ENCODE data around the gene ZFYVE9. TPM values are rescaled to one million over a fixed set of nuclear protein-coding genes. Genes with fewer than 3 reads are reported as not detected.

ZFYVE9 gene
- total and polyA plus RNA-seq, 2 of the 4 experiments (the other 2 are of a cell fraction): 8.3 to 28.7 TPM

DNA sequence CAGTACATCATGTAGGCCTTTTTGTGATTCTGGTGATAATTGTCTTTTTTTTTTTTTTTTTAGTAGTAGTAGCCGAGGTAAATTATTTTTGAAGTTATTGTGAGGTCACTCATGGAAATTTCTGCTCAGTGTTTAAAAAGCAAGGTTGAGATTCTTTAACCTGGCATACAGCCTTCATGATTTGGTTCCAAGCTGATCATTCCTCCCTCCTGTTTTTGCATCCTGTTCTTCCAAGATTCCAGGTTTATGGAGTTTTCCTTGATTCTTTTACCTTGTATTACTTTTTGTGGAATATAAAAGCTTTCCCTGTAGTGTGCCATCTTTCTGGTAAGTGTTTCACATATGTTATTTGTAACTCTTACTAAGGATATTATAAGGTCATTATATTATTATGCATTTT lies 9.1 kb downstream of the ZFYVE9 start:
- no peak overlapping the region for H3K4me3 ChIP-seq (ENCODE audit: insufficient read depth, low read depth, low read length)
- no peak overlapping the region for H2BK20ac ChIP-seq (ENCODE audit: low read depth, low read length)
- no peak overlapping the region for H2AK5ac ChIP-seq (ENCODE audit: low read depth, low read length)
- peaks cover 10% of the 10 kb centered on the region for H4K20me1 ChIP-seq (ENCODE audit: insufficient read depth, low read length)
- peaks cover 3% of the 10 kb centered on the region for H3K4me1 ChIP-seq (ENCODE audit: control insufficient read depth, insufficient read depth, low read length)
- peaks cover 39 to 63% of the 10 kb centered on the region in 2 experiments for H3K79me1 ChIP-seq (ENCODE audit: low read depth in 1 of 2, low read length in 2 of 2)
- H3K36me3 ChIP-seq (ENCODE audit: control insufficient read depth, insufficient read depth, low read length): no peaks in the 10 kb centered on the region
- no peak overlapping the region for H4K8ac ChIP-seq (ENCODE audit: low read depth in 2 of 2, low read length in 2 of 2)
- no peak overlapping the region for H3K4me2 ChIP-seq (ENCODE audit: low read depth, low read length)
- ChIA-PET CTCF (interaction anchor here (0.8 kb wide), 1 partner anchor 217 kb away, joined by 5 read pairs; no protein-coding TSS in a partner anchor), POLR2A (ENCODE audit: unreplicated experiment) (no interaction called here)
- H2BK15ac ChIP-seq (ENCODE audit: low read depth, low read length): no peak overlapping the region
- no peak overlapping the region for H3K18ac ChIP-seq (ENCODE audit: low read depth, low read length)
- H2AK9ac ChIP-seq (replicated peaks; ENCODE audit: low read depth, low read length, poor library complexity): no peak overlapping the region
- H2BK120ac ChIP-seq (ENCODE audit: low read depth, low read length): no peak overlapping the region
- in situ Hi-C loops (cut with MboI; ENCODE audit: low sequenced_read_pairs): no loop called here
- no CpG with 5 or more reads among the region's 1 CpG for WGBS, 2 experiments (ENCODE audit: extremely low coverage in 2 of 2, insufficient read length in 1 of 2)
- no peak overlapping the region for H2AFZ ChIP-seq (replicated peaks; ENCODE audit: low read length, poor library complexity)
- no peak overlapping the region for H4K5ac ChIP-seq (ENCODE audit: low read depth, low read length)
- H3K4ac ChIP-seq (ENCODE audit: low read depth, low read length): no peak overlapping the region
- BruUV-seq (replicated peaks): no TSS peak
- no peak overlapping the region for H3K56ac ChIP-seq (ENCODE audit: extremely low read depth, insufficient read depth, low read length)
- TF ChIP-seq CEBPB (IDR thresholded peaks at IDR 0.05; ENCODE audit: low read depth, low read length) (no peak), MAZ (IDR thresholded peaks at IDR 0.05; ENCODE audit: borderline replicate concordance, low read depth, low read length) (no peak), RCOR1 (IDR thresholded peaks at IDR 0.05; ENCODE audit: insufficient replicate concordance, low read length) (no peak), RAD21 (IDR thresholded peaks at IDR 0.05; ENCODE audit: low read length) (no peak), FOS (IDR thresholded peaks at IDR 0.05; ENCODE audit: low read depth, low read length) (no peak), NFE2L2 (IDR thresholded peaks at IDR 0.05; ENCODE audit: low read depth, low read length) (no peak)
- TF ChIP-seq, protein P1, sequence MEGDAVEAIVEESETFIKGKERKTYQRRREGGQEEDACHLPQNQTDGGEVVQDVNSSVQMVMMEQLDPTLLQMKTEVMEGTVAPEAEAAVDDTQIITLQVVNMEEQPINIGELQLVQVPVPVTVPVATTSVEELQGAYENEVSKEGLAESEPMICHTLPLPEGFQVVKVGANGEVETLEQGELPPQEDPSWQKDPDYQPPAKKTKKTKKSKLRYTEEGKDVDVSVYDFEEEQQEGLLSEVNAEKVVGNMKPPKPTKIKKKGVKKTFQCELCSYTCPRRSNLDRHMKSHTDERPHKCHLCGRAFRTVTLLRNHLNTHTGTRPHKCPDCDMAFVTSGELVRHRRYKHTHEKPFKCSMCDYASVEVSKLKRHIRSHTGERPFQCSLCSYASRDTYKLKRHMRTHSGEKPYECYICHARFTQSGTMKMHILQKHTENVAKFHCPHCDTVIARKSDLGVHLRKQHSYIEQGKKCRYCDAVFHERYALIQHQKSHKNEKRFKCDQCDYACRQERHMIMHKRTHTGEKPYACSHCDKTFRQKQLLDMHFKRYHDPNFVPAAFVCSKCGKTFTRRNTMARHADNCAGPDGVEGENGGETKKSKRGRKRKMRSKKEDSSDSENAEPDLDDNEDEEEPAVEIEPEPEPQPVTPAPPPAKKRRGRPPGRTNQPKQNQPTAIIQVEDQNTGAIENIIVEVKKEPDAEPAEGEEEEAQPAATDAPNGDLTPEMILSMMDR (conservative IDR thresholded peaks at IDR 0.05; ENCODE audit: low read depth, low read length): no peak
- TF ChIP-seq, protein P2, sequence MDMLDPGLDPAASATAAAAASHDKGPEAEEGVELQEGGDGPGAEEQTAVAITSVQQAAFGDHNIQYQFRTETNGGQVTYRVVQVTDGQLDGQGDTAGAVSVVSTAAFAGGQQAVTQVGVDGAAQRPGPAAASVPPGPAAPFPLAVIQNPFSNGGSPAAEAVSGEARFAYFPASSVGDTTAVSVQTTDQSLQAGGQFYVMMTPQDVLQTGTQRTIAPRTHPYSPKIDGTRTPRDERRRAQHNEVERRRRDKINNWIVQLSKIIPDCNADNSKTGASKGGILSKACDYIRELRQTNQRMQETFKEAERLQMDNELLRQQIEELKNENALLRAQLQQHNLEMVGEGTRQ (IDR thresholded peaks at IDR 0.05; ENCODE audit: low read depth, low read length): no peak
- no peak overlapping the region for H3K23ac ChIP-seq (ENCODE audit: low read depth, low read length)
- no peaks in the 10 kb centered on the region for H3K9me3 ChIP-seq (ENCODE audit: control insufficient read depth, insufficient read depth, low read length)
- no peak overlapping the region for H3K14ac ChIP-seq (replicated peaks; ENCODE audit: low read depth, low read length)
- H3K27ac ChIP-seq (ENCODE audit: insufficient read depth, low read length): no peak overlapping the region
- 0 out of 2 replicates have a peak, but pooled peaks cover 6% of the 10 kb centered on the region for H3K9me1 ChIP-seq (ENCODE audit: insufficient read depth, low read length)
- no peaks in the 10 kb centered on the region for H3K27me3 ChIP-seq (ENCODE audit: control insufficient read depth, insufficient read depth, low read length)
- DNase-seq: no peak
- dilution Hi-C loops (cut with HindIII; ENCODE audit: low sequenced_read_pairs, unreplicated experiment): no loop called here
- H4K91ac ChIP-seq (ENCODE audit: insufficient read depth, low read depth, low read length): no peak overlapping the region
- intact Hi-C loops (cut with micrococcal nuclease): no loop called here
- ATAC-seq (ENCODE audit: low read depth): no peak
- H2BK5ac ChIP-seq (ENCODE audit: low read depth, low read length, poor library complexity, severe bottlenecking): no peak overlapping the region
- no peak overlapping the region for H3K9ac ChIP-seq (ENCODE audit: low read depth, low read length)

All from IMR-90 (cell line).